H1 (cell line): ENCODE results near the gene FASTKD1. TPM values are rescaled to one million over a fixed set of nuclear protein-coding genes. Genes with fewer than 3 reads are reported as not detected.

Source experiments
- ASH2L ChIP-seq: fragments of 200-600, 300-600 bp; sonication (generic); IDR thresholded peaks from one replicate; pipeline ENCODE4 v1.7.1; 2017; ENCODE audit warnings: low read length
- BACH1 ChIP-seq: IDR thresholded peaks from 2 replicates; pipeline ENCODE4 v1.6.1; 2012; ENCODE audit warnings: low read length, improper control_type of control experiment
- CHD1 ChIP-seq: IDR thresholded peaks from 2 replicates; pipeline ENCODE4 v1.6.1; 2012; ENCODE audit warnings: low read depth, low read length, improper control_type of control experiment
- CHD7 ChIP-seq: fragments of 300-600 bp; sonication (generic); IDR thresholded peaks from 2 replicates; pipeline ENCODE4 v1.7.1; 2012; ENCODE audit warnings: low read length, moderate library complexity, mild to moderate bottlenecking, inconsistent platforms; ENCODE audit not compliant: insufficient replicate concordance
- HDAC2 ChIP-seq, 2 experiments: fragments of 300-600 bp in 1 of 2; sonication (generic) in 1 of 2; IDR thresholded peaks; 2 replicates each; pipeline ENCODE4 v1.6.1; 2011 to 2012; ENCODE audit warnings: low read depth in 2 of 2, low read length in 2 of 2, mild to moderate bottlenecking in 2 of 2, moderate library complexity in 2 of 2, borderline replicate concordance in 1 of 2, inconsistent platforms in 1 of 2
- MAFK ChIP-seq: IDR thresholded peaks from 2 replicates; pipeline ENCODE4 v1.6.1; 2012; ENCODE audit warnings: low read depth, mild to moderate bottlenecking, improper control_type of control experiment, low read length
- MAX ChIP-seq: IDR thresholded peaks from 2 replicates; pipeline ENCODE4 v1.6.1; 2012; ENCODE audit warnings: inconsistent platforms
- SP4 ChIP-seq: IDR thresholded peaks from 2 replicates; pipeline ENCODE4 v1.6.1; 2012; ENCODE audit warnings: low read length, inconsistent platforms
- TBP ChIP-seq: IDR thresholded peaks from 2 replicates; pipeline ENCODE4 v1.6.1; 2011; ENCODE audit warnings: low read depth, low read length, improper control_type of control experiment
- TCF12 ChIP-seq: IDR thresholded peaks from 2 replicates; pipeline ENCODE4 v1.6.1; 2011; ENCODE audit warnings: low read depth, mild to moderate bottlenecking, low read length
- polyA plus RNA-seq, 7 experiments: library from polyadenylated mRNA; depleted of rRNA in 3 of 7; stranded (reverse) in 5 of 7; unstranded in 2 of 7; fragments of >200 nt in 5 of 7; fragments of 200-250 nt in 2 of 7; gene quantifications; 1 replicate in 5 of 7; 2 replicates in 1 of 7; 4 replicates in 1 of 7; pipeline versions ENCODE4 v1.2.1 to v1.2.3, GENCODE V29; 2011 to 2013; ENCODE audit warnings: missing spikeins in 2 of 7, mixed read lengths in 2 of 7
- total RNA-seq: library from RNA; stranded (reverse); fragmentation: NEBNext Ultra II Directional; extraction: Animal tissue kit (Norgen Biotek cat#: 25700); gene quantifications from 2 replicates; pipeline ENCODE4 v1.2.1, GENCODE V29; 2021

The FASTKD1 gene
- total and polyA plus RNA-seq, 2 of the 8 experiments (the other 6 are each of a cell fraction or from before 2014, with no cell fraction given) = 18.7 to 70.8 TPM

- no peak for TF ChIP-seq CHD7
- no peak for TF ChIP-seq HDAC2 (IDR thresholded peaks at IDR 0.05; ENCODE audit: borderline replicate concordance in 1 of 2, low read depth in 2 of 2, low read length in 2 of 2)
- no peak for TF ChIP-seq BACH1
- no peak for TF ChIP-seq SP4
- TF ChIP-seq ASH2L = no peak
- no peak for TF ChIP-seq MAFK
- no peak for TF ChIP-seq TBP
- TF ChIP-seq CHD1 = no peak
- TF ChIP-seq TCF12 = no peak
- no peak for TF ChIP-seq MAX
Observed at GRCh38 chr2:169513094-169513493, 60.6 kb downstream of the FASTKD1 start (continued).
